ENCODE measurements around the gene SLC8A2.

SLC8A2 gene

GRCh38 chr19:47402504-47402903 lies 69.2 kb downstream of the SLC8A2 start:
- no peak for TF ChIP-seq CREB1 (IDR thresholded peaks at IDR 0.05; ENCODE audit: low read depth)
- TF ChIP-seq TCF12 (IDR thresholded peaks at IDR 0.05; ENCODE audit: low read depth): no peak
- TF ChIP-seq RAD21 (IDR thresholded peaks at IDR 0.05; ENCODE audit: low read depth): no peak
- TF ChIP-seq TEAD4 (IDR thresholded peaks at IDR 0.05): no peak

- no peak for TF ChIP-seq TAF1 (IDR thresholded peaks at IDR 0.05; ENCODE audit: low read depth)
- TF ChIP-seq YY1 (IDR thresholded peaks at IDR 0.05; ENCODE audit: low read depth): no peak
- no peak for TF ChIP-seq USF1 (IDR thresholded peaks at IDR 0.05)
- no peak for TF ChIP-seq EP300 (IDR thresholded peaks at IDR 0.05; ENCODE audit: borderline replicate concordance)
- no peak for TF ChIP-seq MAX (IDR thresholded peaks at IDR 0.05)
- no peak for TF ChIP-seq NFIC (IDR thresholded peaks at IDR 0.05)
- no peak for TF ChIP-seq TCF12 (IDR thresholded peaks at IDR 0.05; ENCODE audit: low read depth)
- no peak for TF ChIP-seq FOXM1 (IDR thresholded peaks at IDR 0.05; ENCODE audit: borderline replicate concordance, low read depth)
These were observed 72.7 kb downstream of the SLC8A2 start for GRCh38 chr19:47398707-47399597.

GRCh38 chr19:47391510-47392223 lies 80.0 kb downstream of the SLC8A2 start:
- TF ChIP-seq YY1 (IDR thresholded peaks at IDR 0.05; ENCODE audit: low read depth) (no peak), FOXM1 (IDR thresholded peaks at IDR 0.05; ENCODE audit: borderline replicate concordance, low read depth) (no peak), CEBPB (IDR thresholded peaks at IDR 0.05) (no peak), REST (IDR thresholded peaks at IDR 0.05; ENCODE audit: low read depth) (no peak), RAD21 (IDR thresholded peaks at IDR 0.05; ENCODE audit: low read depth) (peak; percentile 86)

- TF ChIP-seq EP300 (IDR thresholded peaks at IDR 0.05; ENCODE audit: borderline replicate concordance) (no peak), CEBPB (IDR thresholded peaks at IDR 0.05) (no peak), TEAD4 (IDR thresholded peaks at IDR 0.05) (no peak), EGR1 (IDR thresholded peaks at IDR 0.05) (no peak), TAF1 (IDR thresholded peaks at IDR 0.05; ENCODE audit: low read depth) (no peak), TCF12 (IDR thresholded peaks at IDR 0.05; ENCODE audit: low read depth) (no peak)
These were observed 80.9 kb downstream of the SLC8A2 start for GRCh38 chr19:47390533-47391488.

GRCh38 chr19:47389150-47389556 lies 82.5 kb downstream of the SLC8A2 start:
- TF ChIP-seq YY1 (IDR thresholded peaks at IDR 0.05; ENCODE audit: low read depth): no peak
- TF ChIP-seq CEBPB (IDR thresholded peaks at IDR 0.05): no peak
- no peak for TF ChIP-seq ZBTB7A (IDR thresholded peaks at IDR 0.05; ENCODE audit: low read depth)
- TF ChIP-seq TCF12 (IDR thresholded peaks at IDR 0.05; ENCODE audit: low read depth): no peak
- TF ChIP-seq USF1 (IDR thresholded peaks at IDR 0.05): no peak
- no peak for TF ChIP-seq TAF1 (IDR thresholded peaks at IDR 0.05; ENCODE audit: low read depth)
- no peak for TF ChIP-seq CREB1 (IDR thresholded peaks at IDR 0.05; ENCODE audit: low read depth)
- no peak for TF ChIP-seq FOXM1 (IDR thresholded peaks at IDR 0.05; ENCODE audit: borderline replicate concordance, low read depth)
- no peak for TF ChIP-seq EP300 (IDR thresholded peaks at IDR 0.05; ENCODE audit: borderline replicate concordance)
- no peak for TF ChIP-seq REST (IDR thresholded peaks at IDR 0.05; ENCODE audit: low read depth)
- TF ChIP-seq EGR1 (IDR thresholded peaks at IDR 0.05): no peak
- TF ChIP-seq NFIC (IDR thresholded peaks at IDR 0.05): no peak
- TF ChIP-seq RAD21 (IDR thresholded peaks at IDR 0.05; ENCODE audit: low read depth): no peak
- no peak for TF ChIP-seq TEAD4 (IDR thresholded peaks at IDR 0.05)
- TF ChIP-seq MAX (IDR thresholded peaks at IDR 0.05): no peak

All from Ishikawa (cell line).